ENCODE data around the gene EPN2.

EPN2 gene

DNA sequence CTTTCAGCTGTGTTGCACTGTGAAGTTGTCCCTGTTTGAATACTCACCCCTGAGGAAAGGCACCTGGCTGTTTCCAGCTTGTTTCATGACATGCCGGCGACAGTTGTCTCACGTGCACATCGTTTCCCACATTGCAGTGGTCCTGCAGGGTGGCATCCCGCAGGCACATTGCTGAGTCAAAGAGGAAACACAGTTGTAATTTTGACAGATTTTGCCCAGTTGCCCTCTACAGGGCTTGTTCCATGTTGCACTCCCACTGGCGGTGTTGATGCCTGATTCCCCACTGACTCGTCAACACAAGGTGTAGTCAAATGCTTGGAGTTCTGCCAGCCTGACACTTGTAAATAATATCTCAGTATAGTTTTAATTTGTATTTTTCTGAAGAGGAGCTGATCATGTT, 23.8 kb downstream of the EPN2 start:
- Histone ChIP-seq H3K4me3 (ENCODE audit: low read depth in 1 of 2, low read length in 2 of 2) (no peak overlapping the region), H3K4me1 (ENCODE audit: control insufficient read depth in 1 of 2, insufficient read depth in 2 of 2, low read length in 2 of 2) (peaks cover 18 to 47% of the 10 kb centered on the region in 2 donors), H3K27ac (ENCODE audit: low read length) (no peak overlapping the region), H3K9me3 (ENCODE audit: control insufficient read depth in 1 of 2, low read length in 2 of 2) (no peaks in the 10 kb centered on the region), H3K36me3 (ENCODE audit: control insufficient read depth in 1 of 2, insufficient read depth in 2 of 2, low read length in 2 of 2) (no peaks in the 10 kb centered on the region), H3K27me3 (ENCODE audit: low read depth, low read length) (no peaks in the 10 kb centered on the region)

DNA sequence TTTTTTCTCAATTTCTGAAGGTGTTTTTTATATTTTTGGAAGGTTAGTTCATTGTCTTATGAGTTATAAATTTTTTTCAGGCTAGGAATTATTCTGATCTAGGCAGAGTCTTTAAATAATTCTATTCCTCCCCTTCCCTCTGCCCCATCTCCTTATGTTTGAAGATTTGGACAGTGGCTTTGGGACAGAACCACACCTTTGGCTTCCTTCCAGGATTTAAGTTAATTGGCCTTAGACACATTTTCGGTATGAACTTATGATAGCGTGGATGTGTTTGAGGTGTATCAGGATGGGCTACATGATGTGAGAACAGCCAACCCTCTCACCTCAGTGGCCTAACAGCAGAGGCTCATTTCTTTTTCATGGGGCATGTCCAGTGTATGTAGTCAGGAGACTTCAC, 24.3 kb downstream of the EPN2 start:
- Histone ChIP-seq H3K4me3 (ENCODE audit: low read depth in 1 of 2, low read length in 2 of 2) (no peak overlapping the region), H3K27ac (ENCODE audit: low read length) (no peak overlapping the region), H3K4me1 (ENCODE audit: control insufficient read depth in 1 of 2, insufficient read depth in 2 of 2, low read length in 2 of 2) (peaks cover 18 to 48% of the 10 kb centered on the region in 2 donors)

DNA sequence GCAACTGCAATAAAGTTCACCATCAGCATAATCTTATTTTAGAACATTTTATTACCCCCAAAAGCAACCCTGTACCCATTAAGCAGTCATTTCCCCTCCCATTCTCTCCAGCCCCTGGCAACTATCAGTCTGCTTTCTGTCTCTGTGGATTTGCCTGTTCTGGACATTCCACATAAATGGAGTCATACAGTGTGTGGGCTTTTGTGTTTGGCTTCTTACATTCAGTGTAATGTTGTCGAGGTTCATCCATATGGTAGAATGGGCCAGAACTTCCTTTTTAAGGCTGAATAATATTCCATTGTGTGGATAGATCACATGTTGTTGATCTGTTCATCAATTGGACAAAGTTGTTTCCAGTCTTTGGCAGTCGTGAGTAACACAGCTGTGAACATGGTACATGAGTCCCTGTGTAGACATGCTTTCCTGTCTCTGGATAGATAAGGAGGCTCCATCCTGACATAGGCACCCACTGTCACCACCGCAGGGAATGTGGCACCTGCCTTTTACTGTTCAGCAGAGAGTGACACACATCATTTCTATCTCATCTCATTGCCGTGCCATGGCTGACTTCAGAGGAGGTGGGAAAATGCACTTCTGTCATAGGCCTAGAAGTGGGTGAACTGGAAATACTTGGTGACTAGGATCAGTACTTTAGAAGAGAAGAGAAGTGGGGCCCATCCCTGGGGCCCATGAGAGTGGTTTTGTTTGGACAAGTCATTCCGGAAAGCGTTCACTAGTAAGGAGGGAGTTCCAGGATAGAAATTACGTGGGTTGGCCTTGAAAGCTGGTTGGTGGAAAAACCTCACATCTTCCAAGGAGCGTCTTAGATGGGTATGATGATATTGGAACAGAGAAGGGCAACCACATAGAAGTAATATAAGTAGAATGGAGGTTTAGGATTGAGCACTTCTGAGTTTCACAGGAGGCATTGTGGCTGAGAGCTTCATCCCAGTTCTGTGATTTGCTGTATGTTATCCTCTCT, 25.8 kb downstream of the EPN2 start:
- H3K36me3 ChIP-seq (ENCODE audit: control insufficient read depth in 1 of 2, insufficient read depth in 2 of 2, low read length in 2 of 2) = no peaks in the 10 kb centered on the region
- no peaks in the 10 kb centered on the region for H3K27me3 ChIP-seq (ENCODE audit: low read depth, low read length)
- no peaks in the 10 kb centered on the region for H3K9me3 ChIP-seq (ENCODE audit: control insufficient read depth in 1 of 2, low read length in 2 of 2)
- peak overlapping the region; percentile 76 for H3K27ac ChIP-seq (ENCODE audit: low read length)
- peak overlapping the region in 1 of 2 donors; percentile 29 for H3K4me3 ChIP-seq (ENCODE audit: low read depth in 1 of 2, low read length in 2 of 2)
- peaks cover 18 to 44% of the 10 kb centered on the region in 2 donors for H3K4me1 ChIP-seq (ENCODE audit: control insufficient read depth in 1 of 2, insufficient read depth in 2 of 2, low read length in 2 of 2)

More for the DNA sequence above, 24.3 kb downstream of the EPN2 start:
- no peaks in the 10 kb centered on the region for H3K36me3 ChIP-seq (ENCODE audit: control insufficient read depth in 1 of 2, insufficient read depth in 2 of 2, low read length in 2 of 2)
- H3K9me3 ChIP-seq (ENCODE audit: control insufficient read depth in 1 of 2, low read length in 2 of 2) = no peaks in the 10 kb centered on the region
- no peaks in the 10 kb centered on the region for H3K27me3 ChIP-seq (ENCODE audit: low read depth, low read length)

DNA sequence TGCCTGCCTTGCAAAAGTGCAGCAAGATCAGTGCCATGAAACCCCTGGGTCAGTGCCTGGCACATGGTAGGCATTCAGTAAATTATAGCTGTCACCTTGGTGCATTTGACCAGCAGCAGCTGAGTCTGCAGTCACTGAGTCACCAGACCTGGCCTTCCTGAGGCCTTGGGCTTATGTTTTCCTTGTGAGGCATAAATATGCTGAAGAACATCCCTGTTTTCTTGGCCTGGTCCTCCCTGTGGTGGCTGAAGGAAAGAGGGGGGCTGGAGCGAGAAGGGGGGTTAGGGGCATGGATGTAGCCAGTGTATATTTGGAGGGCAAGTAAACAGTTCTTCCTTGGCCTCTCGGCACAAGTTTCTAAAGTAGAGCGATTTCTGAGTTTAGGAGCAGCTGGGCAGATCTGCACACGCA, 26.5 kb downstream of the EPN2 start:
- H3K27ac ChIP-seq (ENCODE audit: low read length) = peak overlapping the region; percentile 76
- peaks cover 21 to 51% of the 10 kb centered on the region in 2 donors for H3K4me1 ChIP-seq (ENCODE audit: control insufficient read depth in 1 of 2, insufficient read depth in 2 of 2, low read length in 2 of 2)
- H3K27me3 ChIP-seq (ENCODE audit: low read depth, low read length) = no peaks in the 10 kb centered on the region
- no peaks in the 10 kb centered on the region for H3K36me3 ChIP-seq (ENCODE audit: control insufficient read depth in 1 of 2, insufficient read depth in 2 of 2, low read length in 2 of 2)
- peak overlapping the region in 1 of 2 donors; percentile 29 for H3K4me3 ChIP-seq (ENCODE audit: low read depth in 1 of 2, low read length in 2 of 2)
- no peaks in the 10 kb centered on the region for H3K9me3 ChIP-seq (ENCODE audit: control insufficient read depth in 1 of 2, low read length in 2 of 2)

DNA sequence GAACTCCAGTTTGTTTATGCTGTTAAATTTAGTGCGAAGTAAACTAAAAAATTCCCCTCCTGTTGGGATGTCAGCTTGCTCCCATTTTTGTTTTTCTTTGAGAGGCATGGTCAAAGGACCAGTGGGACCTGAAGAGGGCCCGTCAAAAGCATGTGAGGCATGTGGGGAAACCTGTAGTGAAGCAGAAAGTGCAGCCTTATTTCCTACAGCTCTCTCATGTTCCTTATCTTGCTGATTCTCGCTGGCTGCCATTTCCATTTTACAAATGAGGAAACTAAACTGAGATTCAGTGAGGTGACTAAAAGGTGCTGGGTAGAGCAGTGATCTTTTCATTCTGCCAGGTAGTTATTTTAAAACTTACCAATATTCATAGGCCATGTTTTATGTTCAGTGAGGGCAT, 27.1 kb downstream of the EPN2 start:
- H3K9me3 ChIP-seq (ENCODE audit: control insufficient read depth in 1 of 2, low read length in 2 of 2) = no peaks in the 10 kb centered on the region
- H3K4me1 ChIP-seq (ENCODE audit: control insufficient read depth in 1 of 2, insufficient read depth in 2 of 2, low read length in 2 of 2) = peaks cover 27 to 58% of the 10 kb centered on the region in 2 donors
- no peak overlapping the region for H3K4me3 ChIP-seq (ENCODE audit: low read depth in 1 of 2, low read length in 2 of 2)
- peak overlapping the region; percentile 76 for H3K27ac ChIP-seq (ENCODE audit: low read length)
- H3K27me3 ChIP-seq (ENCODE audit: low read depth, low read length) = no peaks in the 10 kb centered on the region
- no peaks in the 10 kb centered on the region for H3K36me3 ChIP-seq (ENCODE audit: control insufficient read depth in 1 of 2, insufficient read depth in 2 of 2, low read length in 2 of 2)

DNA sequence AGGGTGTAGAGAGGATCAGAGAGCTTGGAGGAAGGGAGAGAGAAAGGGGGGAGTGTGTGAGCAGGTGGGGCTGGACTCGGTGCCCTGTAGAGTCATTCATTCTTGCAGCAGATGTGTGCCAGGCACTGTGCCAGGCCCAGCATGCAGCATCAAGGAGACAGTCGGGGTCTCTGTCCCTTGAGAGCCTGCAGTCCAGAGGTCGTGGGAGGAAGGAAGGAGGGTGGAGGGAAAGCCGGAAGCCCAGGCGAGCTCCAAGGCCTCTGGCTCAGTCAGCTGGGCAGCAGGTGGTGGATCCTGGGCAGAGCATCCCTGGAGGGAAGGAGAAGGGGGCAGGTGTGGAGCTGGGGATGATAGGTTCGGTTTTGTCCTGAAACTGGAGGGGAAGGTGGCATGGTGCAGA, 27.5 kb downstream of the EPN2 start:
- H3K27me3 ChIP-seq (ENCODE audit: low read depth, low read length) = no peaks in the 10 kb centered on the region
- H3K4me3 ChIP-seq (ENCODE audit: low read depth in 1 of 2, low read length in 2 of 2) = no peak overlapping the region

DNA sequence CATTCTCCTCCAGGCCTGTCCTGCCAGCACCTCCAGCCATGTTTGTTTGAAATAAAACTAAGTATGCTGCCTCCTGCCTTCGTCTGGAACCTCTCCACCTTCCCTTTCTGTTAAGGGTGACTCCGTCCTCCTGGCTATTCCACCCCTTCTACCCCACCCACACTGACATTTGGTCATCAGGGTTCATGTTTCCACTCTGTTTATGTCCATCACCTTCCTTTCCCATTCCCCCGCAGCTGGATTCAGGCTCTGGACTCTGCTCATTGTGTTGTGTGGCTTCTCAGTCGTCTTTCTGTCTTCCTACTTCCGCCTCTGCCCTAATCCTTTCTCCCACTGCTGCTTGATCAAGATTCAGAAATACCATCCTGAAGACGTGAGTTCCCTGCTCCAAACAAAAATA, 28.6 kb downstream of the EPN2 start:
- no peaks in the 10 kb centered on the region for H3K9me3 ChIP-seq (ENCODE audit: control insufficient read depth in 1 of 2, low read length in 2 of 2)
- H3K4me3 ChIP-seq (ENCODE audit: low read depth in 1 of 2, low read length in 2 of 2) = no peak overlapping the region
- H3K27me3 ChIP-seq (ENCODE audit: low read depth, low read length) = no peaks in the 10 kb centered on the region
- H3K27ac ChIP-seq (ENCODE audit: low read length) = no peak overlapping the region
- H3K4me1 ChIP-seq (ENCODE audit: control insufficient read depth in 1 of 2, insufficient read depth in 2 of 2, low read length in 2 of 2) = peaks cover 40 to 66% of the 10 kb centered on the region in 2 donors
- no peaks in the 10 kb centered on the region for H3K36me3 ChIP-seq (ENCODE audit: control insufficient read depth in 1 of 2, insufficient read depth in 2 of 2, low read length in 2 of 2)

More for the DNA sequence above, 27.5 kb downstream of the EPN2 start:
- Histone ChIP-seq H3K27ac (ENCODE audit: low read length) (peak overlapping the region; percentile 76), H3K9me3 (ENCODE audit: control insufficient read depth in 1 of 2, low read length in 2 of 2) (no peaks in the 10 kb centered on the region), H3K4me1 (ENCODE audit: control insufficient read depth in 1 of 2, insufficient read depth in 2 of 2, low read length in 2 of 2) (peaks cover 31 to 62% of the 10 kb centered on the region in 2 donors), H3K36me3 (ENCODE audit: control insufficient read depth in 1 of 2, insufficient read depth in 2 of 2, low read length in 2 of 2) (no peaks in the 10 kb centered on the region)

DNA sequence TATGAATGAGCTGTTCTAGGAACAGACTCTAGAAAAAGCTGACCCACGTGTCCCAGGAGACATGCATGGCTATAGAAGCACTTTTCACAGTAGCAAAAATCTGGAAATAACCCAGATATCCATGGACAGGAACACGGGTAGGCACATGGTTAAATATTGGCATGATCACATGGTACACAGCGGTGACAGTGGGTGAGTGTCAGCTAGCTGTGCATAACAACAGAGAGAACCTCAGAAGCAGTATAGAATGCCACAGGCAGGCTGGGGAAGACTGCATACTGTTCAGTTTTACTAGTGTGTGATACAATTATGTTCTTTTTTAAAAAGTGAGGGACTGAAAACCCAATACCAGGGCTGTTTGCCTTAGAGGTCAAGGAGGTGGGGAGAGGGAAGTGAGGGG, 31.4 kb downstream of the EPN2 start:
- Histone ChIP-seq H3K27me3 (ENCODE audit: low read depth, low read length) (no peaks in the 10 kb centered on the region), H3K9me3 (ENCODE audit: control insufficient read depth in 1 of 2, low read length in 2 of 2) (no peaks in the 10 kb centered on the region), H3K27ac (ENCODE audit: low read length) (no peak overlapping the region), H3K36me3 (ENCODE audit: control insufficient read depth in 1 of 2, insufficient read depth in 2 of 2, low read length in 2 of 2) (no peaks in the 10 kb centered on the region), H3K4me3 (ENCODE audit: low read depth in 1 of 2, low read length in 2 of 2) (no peak overlapping the region), H3K4me1 (ENCODE audit: control insufficient read depth in 1 of 2, insufficient read depth in 2 of 2, low read length in 2 of 2) (peaks cover 37 to 75% of the 10 kb centered on the region in 2 donors)

DNA sequence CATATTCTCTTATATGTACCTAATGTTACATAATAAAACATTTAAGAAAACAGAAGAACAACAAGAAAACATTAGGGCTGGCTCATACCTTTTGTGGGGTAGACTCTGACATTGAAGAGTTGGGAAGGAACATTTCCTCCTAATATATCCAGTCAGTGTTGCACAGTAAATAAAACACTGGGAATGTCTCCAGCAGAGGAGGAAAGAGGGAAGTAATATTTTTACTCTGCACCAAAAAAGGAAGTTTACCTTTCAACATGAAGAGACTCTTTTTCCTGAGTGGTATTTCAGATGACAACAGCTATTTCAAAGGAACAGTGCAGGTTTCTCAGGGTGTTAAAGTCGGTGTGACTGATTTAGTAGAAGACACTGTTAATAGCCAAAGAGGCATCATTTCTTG, 31.9 kb downstream of the EPN2 start:
- no peaks in the 10 kb centered on the region for H3K9me3 ChIP-seq (ENCODE audit: control insufficient read depth in 1 of 2, low read length in 2 of 2)
- H3K4me3 ChIP-seq (ENCODE audit: low read depth in 1 of 2, low read length in 2 of 2) = no peak overlapping the region
- no peak overlapping the region for H3K27ac ChIP-seq (ENCODE audit: low read length)
- H3K27me3 ChIP-seq (ENCODE audit: low read depth, low read length) = no peaks in the 10 kb centered on the region
- H3K36me3 ChIP-seq (ENCODE audit: control insufficient read depth in 1 of 2, insufficient read depth in 2 of 2, low read length in 2 of 2) = peaks cover 2 to 4% of the 10 kb centered on the region in 2 donors
- peaks cover 32 to 70% of the 10 kb centered on the region in 2 donors for H3K4me1 ChIP-seq (ENCODE audit: control insufficient read depth in 1 of 2, insufficient read depth in 2 of 2, low read length in 2 of 2)

DNA sequence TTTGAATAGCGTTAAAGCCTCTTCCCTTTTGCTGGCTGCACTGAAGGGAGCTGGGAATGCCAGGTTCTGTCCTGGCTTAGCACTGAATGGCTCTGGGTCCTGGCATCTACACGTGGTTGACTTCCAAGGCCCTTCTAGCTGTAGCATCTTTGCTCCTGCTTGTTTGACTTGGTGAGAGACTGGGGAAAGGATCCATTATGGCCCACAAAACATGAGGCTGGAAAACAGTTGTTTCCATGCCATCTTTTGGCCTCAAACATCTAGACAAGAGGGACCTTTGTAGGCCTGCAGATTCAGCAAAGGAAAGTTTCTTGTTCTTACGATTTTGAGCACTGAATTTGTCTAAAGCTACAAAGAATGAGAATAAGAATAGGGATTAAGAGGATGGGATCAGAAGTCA, 32.5 kb downstream of the EPN2 start:
- Histone ChIP-seq H3K27ac (ENCODE audit: low read length) (no peak overlapping the region), H3K36me3 (ENCODE audit: control insufficient read depth in 1 of 2, insufficient read depth in 2 of 2, low read length in 2 of 2) (peaks cover 7 to 9% of the 10 kb centered on the region in 2 donors), H3K9me3 (ENCODE audit: control insufficient read depth in 1 of 2, low read length in 2 of 2) (no peaks in the 10 kb centered on the region), H3K4me1 (ENCODE audit: control insufficient read depth in 1 of 2, insufficient read depth in 2 of 2, low read length in 2 of 2) (peaks cover 27 to 64% of the 10 kb centered on the region in 2 donors), H3K4me3 (ENCODE audit: low read depth in 1 of 2, low read length in 2 of 2) (no peak overlapping the region), H3K27me3 (ENCODE audit: low read depth, low read length) (no peaks in the 10 kb centered on the region)

DNA sequence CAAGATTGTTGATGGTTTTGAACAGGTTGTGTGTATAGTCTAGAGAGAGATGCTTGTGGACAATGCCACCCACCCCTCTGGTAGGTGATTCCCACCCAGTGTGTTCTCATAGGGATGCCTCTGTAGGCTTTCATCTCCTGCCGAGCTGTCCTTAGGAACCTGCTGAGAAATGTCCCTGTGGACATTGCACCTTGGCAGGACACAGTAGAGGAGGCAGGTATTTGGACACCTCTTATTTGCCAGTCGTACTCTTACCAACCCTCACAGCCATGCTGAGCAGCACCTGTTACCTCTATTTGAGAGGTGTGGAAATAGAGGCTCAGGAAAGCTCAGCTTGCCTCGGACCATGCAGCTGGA, 33.2 kb downstream of the EPN2 start:
- Histone ChIP-seq H3K36me3 (ENCODE audit: control insufficient read depth in 1 of 2, insufficient read depth in 2 of 2, low read length in 2 of 2) (peaks cover 7 to 9% of the 10 kb centered on the region in 2 donors), H3K9me3 (ENCODE audit: control insufficient read depth in 1 of 2, low read length in 2 of 2) (no peaks in the 10 kb centered on the region), H3K27me3 (ENCODE audit: low read depth, low read length) (no peaks in the 10 kb centered on the region), H3K4me3 (ENCODE audit: low read depth in 1 of 2, low read length in 2 of 2) (no peak overlapping the region), H3K27ac (ENCODE audit: low read length) (no peak overlapping the region), H3K4me1 (ENCODE audit: control insufficient read depth in 1 of 2, insufficient read depth in 2 of 2, low read length in 2 of 2) (peaks cover 25 to 63% of the 10 kb centered on the region in 2 donors)
